ENCODE results near the gene GALNT2.
A peak's percentile ranks its signal among the peaks of the same experiment; 100 is the strongest.

GALNT2 gene

DNA sequence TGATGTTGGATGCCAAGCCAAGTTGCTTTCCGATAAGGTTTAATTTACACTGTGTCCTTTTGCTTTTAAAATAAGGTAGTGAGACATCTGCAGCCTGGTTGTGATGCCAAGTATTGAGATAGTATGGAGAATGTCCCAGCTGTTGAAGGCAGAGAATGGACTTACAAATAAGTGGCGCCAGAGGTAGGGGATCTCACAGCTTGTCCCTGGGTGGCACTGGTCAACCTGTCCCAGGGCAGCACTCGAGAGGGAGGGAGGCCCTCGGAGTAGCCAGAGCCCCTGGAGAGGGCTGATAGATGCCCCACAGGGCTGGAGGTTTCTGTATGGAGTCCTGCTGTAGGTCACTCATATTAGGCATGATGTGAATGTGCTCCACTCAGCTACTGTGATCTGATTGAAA, 98.5 kb downstream of the GALNT2 start:
- Histone ChIP-seq H4K20me1 (ENCODE audit: low read depth, low read length) (no peaks in the 10 kb centered on the region), H3K79me2 (ENCODE audit: insufficient read depth, low read length) (no peaks in the 10 kb centered on the region), H3K9ac (ENCODE audit: low read length) (no peak overlapping the region), H3K27ac (ENCODE audit: low read depth, low read length) (no peak overlapping the region), H3K9me2 (replicated peaks; ENCODE audit: insufficient read depth, low read length) (no peaks in the 10 kb centered on the region), H2AFZ (ENCODE audit: low read depth, low read length, severe bottlenecking) (no peak overlapping the region), H3K4me2 (ENCODE audit: low read depth, low read length, poor library complexity, severe bottlenecking) (no peak overlapping the region), H3F3A (ENCODE audit: insufficient read depth) (no peaks in the 10 kb centered on the region), H3K27me3 (ENCODE audit: low read length) (no peaks in the 10 kb centered on the region), H3K4me3 (ENCODE audit: insufficient read depth, low read length, poor library complexity, severe bottlenecking) (no peak overlapping the region), H3K36me3 (ENCODE audit: low read length) (no peaks in the 10 kb centered on the region), H3K9me3 (ENCODE audit: insufficient read depth, low read length) (no peaks in the 10 kb centered on the region)
- no peak for TF ChIP-seq CTCF (IDR thresholded peaks at IDR 0.05; ENCODE audit: insufficient read depth, low read length, poor library complexity, severe bottlenecking)
- no peak for TF ChIP-seq EZH2phosphoT487 (conservative IDR thresholded peaks at IDR 0.05; ENCODE audit: low read length)

DNA sequence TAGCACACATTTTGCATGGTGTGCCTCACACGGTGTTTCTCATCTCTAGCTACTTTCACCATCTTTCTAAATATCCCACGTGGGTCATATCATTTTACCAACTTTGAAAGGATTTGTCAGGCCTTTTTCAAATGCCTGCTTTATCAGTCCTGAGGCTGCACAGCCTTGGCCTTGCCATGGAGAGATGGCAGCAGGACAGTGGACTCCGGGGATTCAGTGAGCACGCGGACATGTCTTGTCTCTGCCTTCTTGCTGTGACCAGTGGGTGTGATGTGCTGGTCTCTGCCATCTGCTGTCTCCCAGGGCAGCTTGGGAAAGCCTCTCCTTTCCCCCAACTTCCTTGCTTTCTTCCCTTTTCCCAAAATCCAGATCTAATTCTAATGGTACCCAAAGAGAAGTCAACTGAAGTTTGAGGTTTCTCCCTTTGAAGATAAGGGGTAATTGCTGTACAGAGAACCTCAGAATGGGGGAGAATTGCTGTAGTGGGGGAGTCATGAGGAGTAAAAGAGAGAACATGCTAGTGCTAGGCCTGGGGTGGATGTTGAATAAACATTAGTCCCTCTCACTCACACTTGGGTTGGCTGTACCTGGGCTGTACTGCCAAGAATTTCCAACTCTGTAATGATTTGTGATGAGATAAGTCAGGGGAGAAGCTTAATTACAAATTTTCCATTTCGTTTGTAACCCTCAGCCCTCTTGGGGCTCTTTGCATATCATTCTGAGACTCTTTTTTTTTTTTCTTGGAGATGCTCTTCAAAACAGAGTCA, 99.5 kb downstream of the GALNT2 start:
- Histone ChIP-seq H4K20me1 (ENCODE audit: low read depth, low read length) (no peaks in the 10 kb centered on the region), H3K36me3 (ENCODE audit: low read length) (no peaks in the 10 kb centered on the region), H3K9ac (ENCODE audit: low read length) (no peak overlapping the region), H3K27me3 (ENCODE audit: low read length) (no peaks in the 10 kb centered on the region), H3K9me3 (ENCODE audit: insufficient read depth, low read length) (no peaks in the 10 kb centered on the region), H3K79me2 (ENCODE audit: insufficient read depth, low read length) (no peaks in the 10 kb centered on the region), H3K27ac (ENCODE audit: low read depth, low read length) (no peak overlapping the region), H3K9me2 (replicated peaks; ENCODE audit: insufficient read depth, low read length) (no peaks in the 10 kb centered on the region), H3K4me2 (ENCODE audit: low read depth, low read length, poor library complexity, severe bottlenecking) (no peak overlapping the region), H3K4me3 (ENCODE audit: insufficient read depth, low read length, poor library complexity, severe bottlenecking) (no peak overlapping the region), H3F3A (ENCODE audit: insufficient read depth) (no peaks in the 10 kb centered on the region), H2AFZ (ENCODE audit: low read depth, low read length, severe bottlenecking) (no peak overlapping the region)
- TF ChIP-seq CTCF (IDR thresholded peaks at IDR 0.05; ENCODE audit: insufficient read depth, low read length, poor library complexity, severe bottlenecking) (no peak), EZH2phosphoT487 (conservative IDR thresholded peaks at IDR 0.05; ENCODE audit: low read length) (no peak)

- Histone ChIP-seq H3K4me3 (ENCODE audit: insufficient read depth, low read length, poor library complexity, severe bottlenecking) (no peak overlapping the region), H3K9me3 (ENCODE audit: insufficient read depth, low read length) (no peaks in the 10 kb centered on the region), H3K27me3 (ENCODE audit: low read length) (no peaks in the 10 kb centered on the region), H2AFZ (ENCODE audit: low read depth, low read length, severe bottlenecking) (no peak overlapping the region), H3K9me2 (replicated peaks; ENCODE audit: insufficient read depth, low read length) (no peaks in the 10 kb centered on the region), H3K79me2 (ENCODE audit: insufficient read depth, low read length) (no peaks in the 10 kb centered on the region), H4K20me1 (ENCODE audit: low read depth, low read length) (no peaks in the 10 kb centered on the region), H3K36me3 (ENCODE audit: low read length) (no peaks in the 10 kb centered on the region), H3K4me2 (ENCODE audit: low read depth, low read length, poor library complexity, severe bottlenecking) (no peak overlapping the region), H3F3A (ENCODE audit: insufficient read depth) (no peaks in the 10 kb centered on the region), H3K9ac (ENCODE audit: low read length) (no peak overlapping the region), H3K27ac (ENCODE audit: low read depth, low read length) (no peak overlapping the region)
- TF ChIP-seq CTCF (IDR thresholded peaks at IDR 0.05; ENCODE audit: insufficient read depth, low read length, poor library complexity, severe bottlenecking) (peak; percentile 71), EZH2phosphoT487 (conservative IDR thresholded peaks at IDR 0.05; ENCODE audit: low read length) (no peak)
Observed at GRCh38 chr1:230167419-230167852, 100.4 kb downstream of the GALNT2 start.
